Suprapubic skin (tissue), 4 donors: ENCODE data around the gene ALDH16A1. TPM values are rescaled to one million over a fixed set of nuclear protein-coding genes. Genes with fewer than 3 reads are reported as not detected.

Experiments used
- DNase-seq, 2 donors: peaks; one replicate each; pipeline ENCODE4 v3.0.0-alpha.2; 2019; ENCODE audit warnings: low spot score in 2 of 2
- H3K27ac ChIP-seq: fragments of 200-600 bp; sonication (generic); one replicate; pipeline ENCODE4 v1.5.1; 2019
- H3K27me3 ChIP-seq: fragments of 200-600 bp; sonication (generic); one replicate; pipeline ENCODE4 v1.5.1; 2019
- H3K36me3 ChIP-seq: fragments of 200-600 bp; sonication (generic); one replicate; pipeline ENCODE4 v1.5.1; 2019
- H3K4me1 ChIP-seq: fragments of 200-600 bp; sonication (generic); one replicate; pipeline ENCODE4 v1.5.1; 2019
- H3K4me3 ChIP-seq: fragments of 200-600 bp; sonication (generic); one replicate; pipeline ENCODE4 v1.5.1; 2019; ENCODE audit warnings: mild to moderate bottlenecking
- H3K9me3 ChIP-seq: fragments of 200-600 bp; sonication (generic); one replicate; pipeline ENCODE4 v1.5.1; 2019
- CTCF ChIP-seq, 2 donors: fragments of 200-600 bp in 1 of 2; fragments of 450-650 bp in 1 of 2; sonication (generic) in 1 of 2; IDR thresholded peaks; one replicate each; pipeline ENCODE4 v1.5.1; 2016 to 2019; ENCODE audit warnings: antibody characterized with exemption in 2 of 2, mild to moderate bottlenecking in 1 of 2, moderate library complexity in 1 of 2
- EP300 ChIP-seq: sonication (generic); formaldehyde crosslinking; IDR thresholded peaks from one replicate; pipeline ENCODE4 v1.6.1; 2017; ENCODE audit warnings: antibody characterized with exemption
- POLR2A ChIP-seq, 2 donors: fragments of 450-650 bp; IDR thresholded peaks; one replicate each; pipeline ENCODE4 v1.6.1; 2017; ENCODE audit warnings: antibody characterized with exemption in 2 of 2, mild to moderate bottlenecking in 2 of 2, moderate library complexity in 2 of 2
- POLR2AphosphoS5 ChIP-seq, 3 donors: sonication (generic); formaldehyde crosslinking; IDR thresholded peaks; one replicate each; pipeline ENCODE4 v1.6.1; 2017; ENCODE audit warnings: antibody characterized with exemption in 3 of 3
- WGBS: methylation state at CpG from one replicate; pipeline ENCODE4 v1.1.5; 2018; 5-methylcytosine and 5-hydroxymethylcytosine counted together
- total RNA-seq, 4 donors: library from RNA; depleted of rRNA; stranded (reverse); fragments of >200 nt; gene quantifications; one replicate each; pipeline ENCODE4 v1.1.0, GENCODE V29; 2016

The ALDH16A1 gene
- total RNA-seq, 4 donors from 2014 or later: 21.7 to 47.7 (median 35.9) TPM

GRCh38 chr19:49474542-49474924 is 21.5 kb downstream of the ALDH16A1 start:
- TF ChIP-seq POLR2A (IDR thresholded peaks at IDR 0.05): no peak
- TF ChIP-seq POLR2AphosphoS5 (IDR thresholded peaks at IDR 0.05): no peak
- TF ChIP-seq CTCF (IDR thresholded peaks at IDR 0.05): no peak
- TF ChIP-seq EP300: no peak
- Histone ChIP-seq H3K27me3 (no peaks in the 10 kb centered on the region), H3K4me3 (peak overlapping the region; percentile 63), H3K36me3 (no peaks in the 10 kb centered on the region), H3K4me1 (peaks cover 36% of the 10 kb centered on the region), H3K27ac (peak overlapping the region; percentile 71), H3K9me3 (no peaks in the 10 kb centered on the region)
- peak in 1 of 2 donors; percentile 65 for DNase-seq
- 14% methylated on average over 11 of the region's 11 CpGs for WGBS

- H3K27ac ChIP-seq: peak overlapping the region; percentile 25
- peaks cover 3% of the 10 kb centered on the region for H3K36me3 ChIP-seq
- H3K27me3 ChIP-seq: no peaks in the 10 kb centered on the region
- peak overlapping the region; percentile 63 for H3K4me3 ChIP-seq
- 64% methylated on average over 15 of the region's 15 CpGs for WGBS
- TF ChIP-seq EP300 (no peak), CTCF (IDR thresholded peaks at IDR 0.05) (no peak), POLR2AphosphoS5 (IDR thresholded peaks at IDR 0.05) (no peak), POLR2A (IDR thresholded peaks at IDR 0.05) (no peak)
- H3K4me1 ChIP-seq: peaks cover 27% of the 10 kb centered on the region
- DNase-seq: no peak
- H3K9me3 ChIP-seq: no peaks in the 10 kb centered on the region
Measured at GRCh38 chr19:49475191-49475917, 22.3 kb downstream of the ALDH16A1 start.

GRCh38 chr19:49475995-49476880 is 23.2 kb downstream of the ALDH16A1 start:
- H3K4me3 ChIP-seq: peak overlapping the region; percentile 63

GRCh38 chr19:49479975-49480628 is 27.1 kb downstream of the ALDH16A1 start:
- no peak for DNase-seq
- WGBS: 89% methylated on average over 10 of the region's 14 CpGs
- Histone ChIP-seq H3K4me3 (no peak overlapping the region), H3K27me3 (no peaks in the 10 kb centered on the region), H3K4me1 (peaks cover 9% of the 10 kb centered on the region), H3K36me3 (peaks cover 9% of the 10 kb centered on the region), H3K27ac (no peak overlapping the region), H3K9me3 (no peaks in the 10 kb centered on the region)
- TF ChIP-seq CTCF (IDR thresholded peaks at IDR 0.05): no peak
- no peak for TF ChIP-seq POLR2A (IDR thresholded peaks at IDR 0.05)
- no peak for TF ChIP-seq EP300
- no peak for TF ChIP-seq POLR2AphosphoS5 (IDR thresholded peaks at IDR 0.05)

More at GRCh38 chr19:49475995-49476880, 23.2 kb downstream of the ALDH16A1 start:
- peak overlapping the region; percentile 25 for H3K27ac ChIP-seq
- H3K9me3 ChIP-seq: no peaks in the 10 kb centered on the region
- peaks cover 26% of the 10 kb centered on the region for H3K4me1 ChIP-seq
- no peak for TF ChIP-seq POLR2AphosphoS5 (IDR thresholded peaks at IDR 0.05)
- peak; percentile 13 to 46 for TF ChIP-seq CTCF (IDR thresholded peaks at IDR 0.05)
- no peaks in the 10 kb centered on the region for H3K27me3 ChIP-seq
- 72% methylated on average over 17 of the region's 27 CpGs for WGBS
- peak in 1 of 2 donors; percentile 81 for DNase-seq
- peaks cover 5% of the 10 kb centered on the region for H3K36me3 ChIP-seq
